ENCODE results near the gene LYRM4. TPM values are rescaled to one million over a fixed set of nuclear protein-coding genes. Genes with fewer than 3 reads are reported as not detected.

Gene LYRM4
- polyA plus RNA-seq, 1 donor (not counting 4 experiments of a cell fraction or from before 2014, with no cell fraction given): 41.1 TPM

DNA sequence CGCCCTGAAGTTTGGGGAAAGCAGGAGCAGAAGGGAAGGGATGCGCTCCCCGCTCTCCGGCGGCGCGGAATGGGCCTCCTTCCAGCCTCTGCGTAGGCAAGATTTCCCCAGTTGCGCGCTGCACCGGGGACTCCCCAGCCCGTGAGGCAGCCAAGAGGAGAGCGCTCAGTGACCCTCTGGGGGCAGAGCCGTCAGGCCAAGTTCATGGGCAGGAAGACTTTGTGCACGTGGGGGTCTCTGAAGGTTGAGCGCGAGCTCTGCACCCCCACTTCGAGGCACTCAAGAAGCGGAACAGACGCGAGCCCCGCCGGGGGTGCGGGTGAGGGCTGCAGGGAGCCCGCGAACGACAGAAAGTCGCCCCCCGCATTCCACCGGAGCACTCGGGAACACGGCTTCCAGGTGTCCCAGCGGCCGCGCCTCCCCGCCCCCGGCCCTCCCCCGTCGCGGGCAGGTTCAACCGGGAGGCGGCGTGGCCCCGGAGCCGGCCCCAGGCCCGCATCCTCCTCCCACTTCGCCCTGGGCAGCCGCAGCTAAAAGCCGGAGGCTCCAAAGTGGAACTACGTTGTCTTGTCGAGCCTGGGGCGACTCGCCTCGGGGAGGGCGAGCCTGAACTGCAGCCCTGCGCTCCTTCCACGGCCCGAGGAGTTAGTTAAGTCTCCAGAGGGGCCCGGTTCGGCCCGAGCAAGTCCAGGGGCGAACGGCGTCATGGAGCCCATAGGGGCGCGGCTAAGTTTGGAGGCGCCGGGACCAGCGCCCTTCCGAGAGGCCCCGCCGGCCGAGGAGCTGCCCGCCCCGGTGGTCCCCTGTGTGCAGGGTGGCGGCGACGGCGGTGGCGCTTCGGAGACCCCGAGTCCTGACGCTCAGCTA, 175.7 kb downstream of the LYRM4 start, which contains the start of gene PPP1R3G:
Gene PPP1R3G, plus strand, starts transcription at position 561 of the 867 bp plus-strand sequence. Its CDS starts 145 bp downstream, at position 706.
- Histone ChIP-seq H2AFZ (ENCODE audit: control insufficient read depth, low read length) (peak within 1 kb of the TSS; percentile 55), H3K79me2 (ENCODE audit: control insufficient read depth, insufficient read depth, low read length) (no peaks in the 10 kb centered on the region), H3K9ac (ENCODE audit: control insufficient read depth, extremely low read depth, insufficient read depth, low read length) (peak within 1 kb of the TSS; percentile 39), H3K27ac (ENCODE audit: control insufficient read depth, insufficient read depth, low read length) (no peak within 1 kb of the TSS), H3K4me2 (ENCODE audit: control insufficient read depth, extremely low read depth, insufficient read depth, low read depth, low read length) (peak within 1 kb of the TSS; percentile 81), H3K9me1 (ENCODE audit: control insufficient read depth, extremely low read depth, insufficient read depth, low read length) (no peaks in the 10 kb centered on the region), H3K4me1 (ENCODE audit: control insufficient read depth, extremely low read depth, insufficient read depth, low read length) (peaks cover 21% of the 10 kb centered on the region), H3K4me3 (ENCODE audit: control insufficient read depth in 2 of 3, extremely low read depth in 1 of 3, insufficient read depth in 2 of 3, low read depth in 1 of 3, low read length in 3 of 3) (peak within 1 kb of the TSS; percentile 35 to 62 (median 57)), H3K36me3 (ENCODE audit: control insufficient read depth in 2 of 2, extremely low read depth in 1 of 2, insufficient read depth in 2 of 2, low read length in 2 of 2) (no peaks in the 10 kb centered on the region), H3K9me3 (ENCODE audit: control insufficient read depth, low read depth, low read length) (no peaks in the 10 kb centered on the region), H4K20me1 (ENCODE audit: control insufficient read depth, extremely low read depth, insufficient read depth, low read length) (no peaks in the 10 kb centered on the region), H3K27me3 (ENCODE audit: control insufficient read depth, extremely low read depth, insufficient read depth, low read length) (peaks cover 21% of the 10 kb centered on the region)
- DNase-seq (ENCODE audit: low read depth, low spot score): no peak
- FAIRE-seq: no peak
- dilution Hi-C loops (cut with MboI; ENCODE audit: extremely low pct_ligation_motif_present, low sequenced_read_pairs): no loop called here
- no peak for TF ChIP-seq EZH2 (IDR thresholded peaks at IDR 0.05; ENCODE audit: low read length)
- TF ChIP-seq, protein P1, sequence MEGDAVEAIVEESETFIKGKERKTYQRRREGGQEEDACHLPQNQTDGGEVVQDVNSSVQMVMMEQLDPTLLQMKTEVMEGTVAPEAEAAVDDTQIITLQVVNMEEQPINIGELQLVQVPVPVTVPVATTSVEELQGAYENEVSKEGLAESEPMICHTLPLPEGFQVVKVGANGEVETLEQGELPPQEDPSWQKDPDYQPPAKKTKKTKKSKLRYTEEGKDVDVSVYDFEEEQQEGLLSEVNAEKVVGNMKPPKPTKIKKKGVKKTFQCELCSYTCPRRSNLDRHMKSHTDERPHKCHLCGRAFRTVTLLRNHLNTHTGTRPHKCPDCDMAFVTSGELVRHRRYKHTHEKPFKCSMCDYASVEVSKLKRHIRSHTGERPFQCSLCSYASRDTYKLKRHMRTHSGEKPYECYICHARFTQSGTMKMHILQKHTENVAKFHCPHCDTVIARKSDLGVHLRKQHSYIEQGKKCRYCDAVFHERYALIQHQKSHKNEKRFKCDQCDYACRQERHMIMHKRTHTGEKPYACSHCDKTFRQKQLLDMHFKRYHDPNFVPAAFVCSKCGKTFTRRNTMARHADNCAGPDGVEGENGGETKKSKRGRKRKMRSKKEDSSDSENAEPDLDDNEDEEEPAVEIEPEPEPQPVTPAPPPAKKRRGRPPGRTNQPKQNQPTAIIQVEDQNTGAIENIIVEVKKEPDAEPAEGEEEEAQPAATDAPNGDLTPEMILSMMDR (optimal IDR thresholded peaks at IDR 0.05 in 1 of 3, IDR thresholded peaks at IDR 0.05 in 1 of 3, conservative IDR thresholded peaks at IDR 0.05 in 1 of 3; ENCODE audit: extremely low read depth in 1 of 3, insufficient read depth in 2 of 3, low read length in 3 of 3): no peak

DNA sequence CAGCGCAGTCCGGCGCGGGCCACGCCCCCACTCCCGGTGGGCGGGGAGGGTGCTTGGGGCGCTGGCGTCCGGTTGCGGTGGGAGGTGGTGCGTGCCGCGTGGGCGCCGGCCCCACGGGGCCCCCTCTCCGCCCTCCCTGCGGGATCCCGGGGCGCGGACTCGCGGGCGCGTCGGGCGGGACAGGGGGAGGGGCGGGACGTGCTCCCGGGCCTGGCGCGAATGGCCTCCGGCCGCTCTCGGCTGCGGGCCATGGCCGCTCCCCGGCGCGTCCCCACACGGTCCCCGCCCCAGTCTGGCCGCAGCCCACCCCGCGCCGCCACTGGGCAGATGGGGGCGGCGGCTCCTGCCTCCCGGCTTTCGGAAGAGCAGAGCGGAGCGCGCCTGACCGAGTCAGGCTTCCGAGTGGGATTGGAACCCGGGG, 176.4 kb downstream of the LYRM4 start:
- Histone ChIP-seq H3K36me3 (ENCODE audit: control insufficient read depth in 2 of 2, extremely low read depth in 1 of 2, insufficient read depth in 2 of 2, low read length in 2 of 2) (no peaks in the 10 kb centered on the region), H2AFZ (ENCODE audit: control insufficient read depth, low read length) (peak overlapping the region; percentile 55), H4K20me1 (ENCODE audit: control insufficient read depth, extremely low read depth, insufficient read depth, low read length) (no peaks in the 10 kb centered on the region), H3K9ac (ENCODE audit: control insufficient read depth, extremely low read depth, insufficient read depth, low read length) (peak overlapping the region; percentile 39), H3K4me2 (ENCODE audit: control insufficient read depth, extremely low read depth, insufficient read depth, low read depth, low read length) (peak overlapping the region; percentile 81), H3K27me3 (ENCODE audit: control insufficient read depth, extremely low read depth, insufficient read depth, low read length) (peaks cover 21% of the 10 kb centered on the region), H3K9me3 (ENCODE audit: control insufficient read depth, low read depth, low read length) (no peaks in the 10 kb centered on the region), H3K27ac (ENCODE audit: control insufficient read depth, insufficient read depth, low read length) (no peak overlapping the region), H3K9me1 (ENCODE audit: control insufficient read depth, extremely low read depth, insufficient read depth, low read length) (no peaks in the 10 kb centered on the region), H3K79me2 (ENCODE audit: control insufficient read depth, insufficient read depth, low read length) (no peaks in the 10 kb centered on the region), H3K4me1 (ENCODE audit: control insufficient read depth, extremely low read depth, insufficient read depth, low read length) (peaks cover 21% of the 10 kb centered on the region), H3K4me3 (ENCODE audit: control insufficient read depth in 2 of 3, extremely low read depth in 1 of 3, insufficient read depth in 2 of 3, low read depth in 1 of 3, low read length in 3 of 3) (peak overlapping the region; percentile 35 to 62 (median 57))
- DNase-seq (ENCODE audit: low read depth, low spot score): no peak
- dilution Hi-C loops (cut with MboI; ENCODE audit: extremely low pct_ligation_motif_present, low sequenced_read_pairs): no loop called here
- no peak for FAIRE-seq
- TF ChIP-seq, protein P1 (optimal IDR thresholded peaks at IDR 0.05 in 1 of 3, IDR thresholded peaks at IDR 0.05 in 1 of 3, conservative IDR thresholded peaks at IDR 0.05 in 1 of 3; ENCODE audit: extremely low read depth in 1 of 3, insufficient read depth in 2 of 3, low read length in 3 of 3): no peak
- TF ChIP-seq EZH2 (IDR thresholded peaks at IDR 0.05; ENCODE audit: low read length): no peak
